NCI-H2171 treated with DMSO at 0.1 percent for 48 hours (cell line): ENCODE measurements around the gene KRTAP20-1.

Experiments used
- DNase-seq: peaks from one replicate; lab custom pipeline; 2025; lab: John Stamatoyannopoulos, UW

Gene KRTAP20-1, protein sequence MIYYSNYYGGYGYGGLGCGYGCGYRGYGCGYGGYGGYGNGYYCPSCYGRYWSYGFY

GRCh38 chr21:30616125-30616524 is at the start of gene KRTAP20-1:
KRTAP20-1 (plus strand) TSS chr21:30616425; CDS start chr21:30616455, 30 bp downstream.
- no peak for DNase-seq

- DNase-seq = no peak
Measured at GRCh38 chr21:30567617-30568016, 48.6 kb upstream of the KRTAP20-1 start.

GRCh38 chr21:30577766-30578165 is 38.5 kb upstream of the KRTAP20-1 start:
- no peak for DNase-seq

DNA sequence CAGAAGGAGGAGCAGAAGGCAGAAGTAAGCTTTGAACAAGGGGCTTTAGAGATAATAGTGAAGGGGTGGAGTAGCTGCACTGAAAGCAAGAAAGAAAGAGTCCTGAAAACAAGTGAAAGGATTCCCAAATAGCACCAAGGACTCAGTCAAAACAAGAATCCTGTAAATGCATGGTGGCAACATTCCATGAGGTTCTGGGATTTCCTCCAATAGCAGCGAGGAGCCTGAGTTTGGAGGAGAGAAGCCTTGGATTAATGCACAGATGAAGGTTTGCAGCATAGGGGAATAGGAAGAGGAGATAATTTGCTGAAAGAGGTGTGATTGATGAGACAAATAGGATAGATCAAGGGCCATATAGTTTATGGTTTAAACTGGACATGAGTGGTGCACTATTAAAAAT is 36.9 kb upstream of the KRTAP20-1 start:
- DNase-seq = no peak

- DNase-seq = no peak
Measured at GRCh38 chr21:30580132-30580531, 36.1 kb upstream of the KRTAP20-1 start.

- no peak for DNase-seq
Measured at GRCh38 chr21:30582870-30583269, 33.4 kb upstream of the KRTAP20-1 start.

- DNase-seq = no peak
Measured at GRCh38 chr21:30590297-30590696, 25.9 kb upstream of the KRTAP20-1 start, which contains the start of gene KRTAP22-2. KRTAP22-2 (minus strand) TSS chr21:30590397.

DNA sequence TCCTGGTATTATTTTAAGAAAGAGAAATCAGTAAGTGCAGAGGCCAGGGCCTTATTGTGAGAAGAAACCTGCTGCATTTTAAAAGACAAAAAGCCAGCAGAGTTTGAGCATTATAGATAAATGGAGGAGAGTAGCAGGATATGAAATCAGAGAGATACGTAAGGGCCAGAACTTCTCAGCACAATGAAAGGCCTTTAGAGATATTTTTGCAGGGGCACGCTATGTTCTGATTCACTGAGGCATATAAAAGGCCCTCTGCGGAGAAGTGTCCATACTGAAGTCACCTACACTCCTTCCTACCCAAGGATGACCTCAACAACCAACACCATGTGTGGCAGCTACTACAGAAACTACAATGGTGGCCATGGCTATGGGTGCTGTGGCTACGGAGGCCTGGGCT is 24.1 kb upstream of the KRTAP20-1 start, which contains the start of gene KRTAP6-3:
KRTAP6-3 (plus strand) TSS at position 301 of the 400 bp plus-strand sequence; CDS start at position 307, 6 bp downstream.
- DNase-seq = no peak

GRCh38 chr21:30598802-30599201 is 17.4 kb upstream of the KRTAP20-1 start, which contains the start of gene KRTAP6-2:
KRTAP6-2 (minus strand) TSS chr21:30598902; CDS start chr21:30598874, 28 bp downstream.
- no peak for DNase-seq

- no peak for DNase-seq
Measured at GRCh38 chr21:30600787-30601186, 15.4 kb upstream of the KRTAP20-1 start, which contains the start of gene KRTAP22-1. KRTAP22-1 (plus strand) TSS chr21:30601087.

- DNase-seq = no peak
Measured at GRCh38 chr21:30605968-30606367, 10.3 kb upstream of the KRTAP20-1 start.

GRCh38 chr21:30612132-30612531 is 4.1 kb upstream of the KRTAP20-1 start:
- no peak for DNase-seq

- no peak for DNase-seq
Measured at GRCh38 chr21:30613836-30614235, 2.4 kb upstream of the KRTAP20-1 start, which contains the start of gene KRTAP6-1. KRTAP6-1 (minus strand) TSS chr21:30613930; CDS start chr21:30613904, 26 bp downstream.

- no peak for DNase-seq
Measured at GRCh38 chr21:30615199-30615598, 1.0 kb upstream of the KRTAP20-1 start.

- DNase-seq = no peak
Measured at GRCh38 chr21:30620080-30620479, 3.9 kb downstream of the KRTAP20-1 start.

GRCh38 chr21:30620522-30620921 is 4.3 kb downstream of the KRTAP20-1 start, which contains the start of gene KRTAP20-4:
KRTAP20-4 (plus strand) TSS chr21:30620627.
- DNase-seq = no peak

DNA sequence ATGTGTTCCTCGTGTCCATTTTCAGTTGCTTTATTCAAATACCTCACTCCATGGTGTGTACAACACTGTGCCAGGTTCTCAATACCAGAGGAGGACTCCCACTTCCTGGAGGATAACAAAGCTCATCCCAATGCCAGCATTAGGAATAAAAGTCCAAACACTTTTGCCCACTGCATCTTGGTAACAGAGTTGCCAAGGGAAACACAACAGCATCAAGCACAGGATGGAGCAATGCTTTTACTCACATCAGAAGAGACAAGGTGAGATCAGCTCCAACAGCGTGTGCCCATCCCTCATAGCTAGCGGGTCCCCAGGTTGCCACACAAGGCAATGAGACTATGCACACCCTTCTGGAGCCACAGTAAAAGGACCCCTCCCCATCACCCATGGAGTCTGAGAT is 7.1 kb downstream of the KRTAP20-1 start:
- DNase-seq = no peak

DNA sequence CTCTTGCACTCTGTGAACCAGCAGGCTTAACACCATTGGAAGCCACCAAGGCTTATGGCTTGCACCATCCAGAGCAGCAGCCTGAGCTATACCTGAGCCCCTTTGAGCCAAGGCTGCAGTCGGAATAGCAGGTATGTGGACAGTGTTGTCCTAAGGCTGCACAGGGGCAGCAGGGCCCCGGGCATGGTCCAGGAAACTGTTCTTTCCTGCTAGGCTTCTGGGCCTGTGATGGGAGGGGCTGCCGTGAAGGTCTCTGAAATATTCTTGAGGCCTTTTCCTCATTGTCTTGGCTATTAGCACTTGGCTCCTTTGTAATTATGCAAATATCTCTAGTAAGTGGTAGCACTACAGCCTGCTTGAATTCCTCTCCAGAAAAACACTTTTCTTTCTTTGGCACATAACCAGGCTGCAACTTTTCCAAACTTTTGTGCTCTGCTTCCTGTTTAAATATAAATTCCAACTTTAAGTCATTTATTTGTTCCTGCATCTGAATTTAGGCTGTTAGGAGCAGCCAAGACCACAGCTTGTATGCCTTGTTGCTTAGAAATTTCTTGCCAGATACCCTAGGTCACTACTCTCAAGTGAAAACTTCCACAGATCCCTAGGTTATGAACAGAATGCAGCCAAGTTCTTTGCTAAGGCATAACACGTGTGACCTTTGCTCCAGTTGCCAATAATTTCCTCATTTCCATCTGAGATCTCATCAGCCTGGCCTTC is 9.4 kb downstream of the KRTAP20-1 start:
- no peak for DNase-seq

GRCh38 chr21:30628109-30628508 is 11.9 kb downstream of the KRTAP20-1 start:
- DNase-seq = no peak

DNA sequence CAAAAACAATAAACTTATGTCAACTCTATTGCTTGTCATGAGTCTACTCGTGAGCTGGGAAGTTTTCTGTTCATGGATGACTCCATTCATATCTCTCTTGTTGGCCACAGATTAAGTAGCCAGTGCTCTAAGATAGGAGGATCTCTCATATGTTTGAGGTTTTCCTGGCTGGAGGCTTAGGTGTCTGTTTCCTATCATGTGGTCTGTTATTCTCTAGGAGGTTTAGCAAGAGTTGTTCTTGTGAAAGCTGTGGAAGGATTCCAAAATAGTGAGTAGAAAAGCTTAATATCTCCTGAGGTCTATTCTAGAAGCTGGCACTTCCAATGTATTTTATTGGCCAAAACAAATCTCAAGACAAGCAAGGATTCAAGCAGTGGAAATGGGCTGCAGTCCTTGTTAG is 13.0 kb downstream of the KRTAP20-1 start:
- no peak for DNase-seq

DNA sequence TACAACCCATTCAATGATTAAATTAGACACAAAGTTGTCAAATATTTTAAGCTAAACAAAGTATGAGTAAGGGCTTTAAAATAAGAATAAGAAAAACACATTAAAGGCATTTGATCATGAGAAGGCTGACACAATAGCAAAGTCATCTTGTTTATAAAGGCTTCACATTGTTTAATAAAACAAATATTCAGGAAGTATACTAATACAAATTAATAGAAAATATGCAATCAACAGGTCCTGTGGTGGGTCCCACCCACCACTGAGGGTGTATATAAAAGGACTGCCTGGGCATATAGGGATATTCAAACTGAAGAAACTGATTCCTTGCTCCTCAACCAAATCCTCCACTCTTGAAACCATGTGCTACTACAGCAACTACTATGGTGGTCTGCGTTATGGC is 18.7 kb downstream of the KRTAP20-1 start, which contains the start of gene KRTAP20-2:
KRTAP20-2 (plus strand) TSS at position 301 of the 400 bp plus-strand sequence; CDS start at position 359, 58 bp downstream.
- no peak for DNase-seq

DNA sequence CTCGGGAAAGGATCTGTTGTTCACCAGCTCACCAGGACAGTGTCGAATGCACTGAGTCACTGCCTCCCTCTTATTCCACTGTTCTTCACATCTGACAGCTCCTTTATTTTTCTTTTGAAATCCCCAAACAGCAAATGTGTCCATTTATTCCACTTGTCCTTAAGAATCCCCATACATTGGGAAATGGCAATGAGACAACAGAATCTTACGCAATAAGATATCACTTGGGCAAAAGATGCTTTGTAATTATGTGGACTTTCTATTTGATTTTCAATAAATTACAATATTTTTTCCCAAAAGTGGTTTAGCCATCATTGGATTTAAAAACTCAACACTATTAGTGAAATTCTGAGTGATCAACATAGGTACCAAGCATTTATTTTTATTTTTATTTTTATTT is 22.5 kb downstream of the KRTAP20-1 start:
- no peak for DNase-seq

DNA sequence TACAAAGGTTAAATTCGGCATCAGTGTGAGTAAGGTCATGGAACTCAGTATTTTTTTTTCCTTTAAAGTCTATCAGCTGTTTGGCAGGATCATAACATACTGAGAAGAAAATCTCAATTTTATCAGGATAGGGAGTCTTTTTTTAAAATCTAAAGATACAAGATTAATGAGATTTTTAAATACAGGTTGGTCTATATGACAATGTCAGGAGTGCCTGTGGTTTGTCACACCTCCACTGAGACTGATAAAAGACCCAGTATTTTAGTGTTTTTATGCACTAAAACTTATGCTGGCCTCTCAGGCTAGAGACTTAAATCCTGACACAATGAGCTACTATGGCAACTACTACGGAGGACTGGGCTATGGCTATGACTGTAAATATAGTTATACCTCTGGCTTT is 26.3 kb downstream of the KRTAP20-1 start, which contains the start of gene KRTAP20-3:
KRTAP20-3 (plus strand) TSS at position 301 of the 400 bp plus-strand sequence.
- no peak for DNase-seq
